SK-N-MC (cell line): ENCODE data around the gene MRGPRF.

ENCODE experiments used
- DNase-seq: peaks from one replicate; pipeline ENCODE4 v3.0.0-alpha.2; 2011; ENCODE audit warnings: low read depth, low spot score
- H3K27ac ChIP-seq: fragments of 200-600 bp; sonication (generic); 2 replicates; pipeline ENCODE4 v1.5.1; 2016; ENCODE audit warnings: mixed run types
- H3K36me3 ChIP-seq: fragments of 200-600 bp; sonication (generic); 2 replicates; pipeline ENCODE4 v1.6.1; 2017; ENCODE audit warnings: antibody characterized with exemption, low read length, mixed read lengths; ENCODE audit not compliant: insufficient read depth
- H3K4me3 ChIP-seq: fragments of 200-600 bp; sonication (generic); 2 replicates; pipeline ENCODE4 v1.5.1; 2016
- H3K9ac ChIP-seq: fragments of 200-600 bp; sonication (generic); 2 replicates; pipeline ENCODE4 v1.8.0; 2017; ENCODE audit warnings: mixed run types, mixed read lengths; ENCODE audit not compliant: insufficient read length
- H3K9me3 ChIP-seq: fragments of 200-600 bp; sonication (generic); 2 replicates; pipeline ENCODE4 v1.6.1; 2017; ENCODE audit warnings: low read depth, mild to moderate bottlenecking, antibody characterized with exemption, low read length, moderate library complexity, mixed read lengths
- EZH2 ChIP-seq: fragments of 200-600 bp; sonication (generic); IDR thresholded peaks from one replicate; pipeline ENCODE4 v1.6.1; 2017; ENCODE audit warnings: antibody characterized with exemption
- FOXP2 ChIP-seq: optimal IDR thresholded peaks from 2 replicates; pipeline ENCODE3; 2011; ENCODE audit warnings: mild to moderate bottlenecking, moderate library complexity; ENCODE audit not compliant: insufficient read depth; ENCODE audit errors: extremely low read length, control extremely low read depth
- POLR2AphosphoS5 ChIP-seq: IDR thresholded peaks from 2 replicates; pipeline ENCODE4 v1.6.1; 2012; ENCODE audit warnings: mild to moderate bottlenecking, low read depth, low read length, borderline replicate concordance

Gene MRGPRF

GRCh38 chr11:69013009-69013951 lies at the start of gene MRGPRF:
Gene MRGPRF (minus strand): TSS chr11:69013246. CDS start chr11:69009901, 3,345 bp downstream.
- TF ChIP-seq POLR2AphosphoS5 (no peak), EZH2 (no peak), FOXP2 (no peak)
- H3K9ac ChIP-seq, result peak within 1 kb of the TSS; percentile 47

GRCh38 chr11:69062169-69062855 lies 49.3 kb upstream of the MRGPRF start:
- TF ChIP-seq FOXP2 (no peak), POLR2AphosphoS5 (no peak), EZH2 (no peak)
- H3K4me3 ChIP-seq, result no peak overlapping the region
- no peaks in the 10 kb centered on the region for H3K9me3 ChIP-seq
- H3K27ac ChIP-seq, result no peak overlapping the region
- DNase-seq, result no peak
- H3K36me3 ChIP-seq, result no peaks in the 10 kb centered on the region; the same call in 1 of the 2 replicates
- H3K9ac ChIP-seq, result no peak overlapping the region

More at GRCh38 chr11:69013009-69013951, at the start of gene MRGPRF:
- DNase-seq, result no peak
- Histone ChIP-seq H3K36me3 (no peaks in the 10 kb centered on the region), H3K4me3 (peak within 1 kb of the TSS; percentile 73), H3K9me3 (no peaks in the 10 kb centered on the region), H3K27ac (peak within 1 kb of the TSS; percentile 71; the same call in 1 of the 2 replicates)

GRCh38 chr11:69061713-69062053 lies 48.6 kb upstream of the MRGPRF start:
- Histone ChIP-seq H3K9ac (no peak overlapping the region), H3K4me3 (no peak overlapping the region), H3K27ac (no peak overlapping the region), H3K36me3 (no peaks in the 10 kb centered on the region; the same call in 1 of the 2 replicates), H3K9me3 (no peaks in the 10 kb centered on the region)
- no peak for TF ChIP-seq POLR2AphosphoS5
- TF ChIP-seq EZH2, result no peak
- TF ChIP-seq FOXP2, result no peak
- no peak for DNase-seq

- Histone ChIP-seq H3K9me3 (no peaks in the 10 kb centered on the region), H3K9ac (no peak overlapping the region), H3K27ac (no peak overlapping the region), H3K4me3 (no peak overlapping the region), H3K36me3 (no peaks in the 10 kb centered on the region; the same call in 1 of the 2 replicates)
- TF ChIP-seq EZH2, result no peak
- no peak for DNase-seq
Measured at GRCh38 chr11:69060806-69061712, 48.0 kb upstream of the MRGPRF start.

- DNase-seq, result no peak
- no peaks in the 10 kb centered on the region for H3K9me3 ChIP-seq
- no peak overlapping the region for H3K27ac ChIP-seq
- TF ChIP-seq POLR2AphosphoS5 (no peak), FOXP2 (no peak), EZH2 (no peak)
- H3K9ac ChIP-seq, result no peak overlapping the region
- no peak overlapping the region for H3K4me3 ChIP-seq
- peaks cover under 1% of the 10 kb centered on the region; the same call in 1 of the 2 replicates for H3K36me3 ChIP-seq
Measured at GRCh38 chr11:69059985-69060384, 46.9 kb upstream of the MRGPRF start.

GRCh38 chr11:69059429-69059828 lies 46.4 kb upstream of the MRGPRF start:
- Histone ChIP-seq H3K9me3 (no peaks in the 10 kb centered on the region), H3K27ac (no peak overlapping the region), H3K9ac (no peak overlapping the region), H3K36me3 (peaks cover 6% of the 10 kb centered on the region; the same call in 1 of the 2 replicates), H3K4me3 (no peak overlapping the region)
- DNase-seq, result no peak
- TF ChIP-seq FOXP2, result no peak

GRCh38 chr11:69058511-69059270 lies 45.6 kb upstream of the MRGPRF start:
- no peak for DNase-seq
- H3K27ac ChIP-seq, result no peak overlapping the region
- no peak overlapping the region for H3K9ac ChIP-seq
- no peaks in the 10 kb centered on the region for H3K9me3 ChIP-seq
- H3K4me3 ChIP-seq, result no peak overlapping the region
- TF ChIP-seq EZH2 (no peak), POLR2AphosphoS5 (no peak), FOXP2 (no peak)
- H3K36me3 ChIP-seq, result peaks cover 8% of the 10 kb centered on the region; the same call in 1 of the 2 replicates
